NCI-H1105 (cell line): ENCODE results near the gene FOXL1.

Experiments used
- DNase-seq: peaks from one replicate; lab custom pipeline; 2025; lab: John Stamatoyannopoulos, UW

Gene FOXL1

GRCh38 chr16:86605950-86606349 is 27.6 kb downstream of the FOXL1 start:
- DNase-seq, result no peak

DNA sequence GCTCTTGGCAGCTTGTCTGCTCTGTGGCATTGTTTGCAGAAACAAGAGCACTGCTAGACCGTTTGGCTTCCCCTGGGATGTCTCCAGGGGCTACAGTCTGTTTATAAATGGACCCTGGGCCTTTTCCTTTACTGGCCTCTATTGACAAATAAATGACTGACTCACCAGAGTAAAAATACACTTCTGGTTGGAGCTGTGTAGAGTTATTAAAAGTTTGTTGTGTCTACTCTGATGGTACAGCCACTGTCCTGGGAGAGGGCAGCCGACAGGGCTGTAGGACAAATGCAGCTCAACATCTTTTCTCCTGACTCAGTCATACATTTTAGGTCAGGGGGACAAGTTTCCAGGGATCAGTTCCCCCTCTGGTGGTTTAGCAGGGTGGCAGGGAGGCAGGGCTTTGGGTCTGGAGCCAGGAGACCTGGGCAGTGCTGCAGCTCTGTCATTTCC is 30.0 kb downstream of the FOXL1 start:
- DNase-seq, result no peak

- DNase-seq, result no peak
These were observed 30.8 kb downstream of the FOXL1 start for GRCh38 chr16:86609115-86609514.

GRCh38 chr16:86609661-86610060 is 31.3 kb downstream of the FOXL1 start:
- no peak for DNase-seq

DNA sequence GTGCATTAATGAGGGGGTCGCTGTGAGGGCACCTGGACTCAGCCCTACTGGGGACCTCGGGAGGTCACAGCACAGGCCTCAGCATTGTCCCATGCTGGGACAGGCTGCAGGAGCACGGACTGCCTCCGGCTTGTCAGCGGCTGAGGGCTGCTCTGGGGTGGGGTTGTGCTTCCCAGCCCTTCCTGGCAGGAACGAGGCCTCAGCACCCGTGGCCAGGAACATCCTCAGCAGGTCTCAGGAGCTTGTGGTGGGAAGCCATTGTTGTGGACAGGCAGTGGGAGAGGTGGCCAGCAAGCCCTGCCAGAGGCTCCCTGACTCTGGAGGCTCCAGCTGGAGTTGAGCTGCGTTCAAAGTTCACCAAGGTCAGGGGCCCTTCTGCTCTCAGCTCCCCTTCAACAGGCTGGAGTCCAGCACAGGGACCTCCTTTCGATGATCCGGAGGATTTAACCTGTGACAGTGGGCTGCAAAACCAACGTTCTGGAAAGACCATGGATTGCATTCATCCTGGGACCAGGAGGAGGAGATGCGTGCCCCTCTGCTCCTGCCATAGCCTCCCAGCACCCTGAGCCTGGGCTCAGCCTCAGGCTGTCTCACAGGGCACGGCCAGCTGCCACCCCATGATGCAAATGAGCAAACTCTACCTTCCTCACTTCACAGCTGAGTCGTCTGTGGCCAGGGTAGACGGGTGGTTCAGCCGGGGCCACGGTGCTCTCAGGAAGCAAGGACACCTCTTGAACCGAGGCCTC is 32.6 kb downstream of the FOXL1 start:
- DNase-seq, result no peak

- DNase-seq, result no peak
These were observed 33.1 kb downstream of the FOXL1 start for GRCh38 chr16:86611525-86611855.

DNA sequence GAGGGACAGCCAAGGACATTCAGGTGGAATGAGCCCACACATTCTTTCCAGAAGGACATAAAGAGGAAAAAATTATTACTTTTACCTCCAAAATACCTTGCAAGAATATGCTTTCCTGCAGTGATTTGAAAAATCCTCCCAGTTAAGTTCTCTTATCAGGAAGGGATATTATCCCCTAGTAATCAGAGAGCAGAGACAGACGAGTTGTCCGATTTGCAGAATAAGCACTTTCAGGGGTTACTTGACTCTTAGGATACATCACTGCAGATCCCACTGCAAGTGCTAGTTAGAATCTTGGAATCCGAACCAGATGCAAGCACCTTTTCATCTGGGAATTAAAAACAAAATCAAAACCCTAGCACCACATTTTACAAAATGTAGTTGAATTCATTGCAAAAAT is 33.6 kb downstream of the FOXL1 start:
- no peak for DNase-seq

GRCh38 chr16:86614699-86615098 is 36.4 kb downstream of the FOXL1 start:
- DNase-seq, result no peak

GRCh38 chr16:86616906-86617305 is 38.6 kb downstream of the FOXL1 start:
- DNase-seq, result no peak

DNA sequence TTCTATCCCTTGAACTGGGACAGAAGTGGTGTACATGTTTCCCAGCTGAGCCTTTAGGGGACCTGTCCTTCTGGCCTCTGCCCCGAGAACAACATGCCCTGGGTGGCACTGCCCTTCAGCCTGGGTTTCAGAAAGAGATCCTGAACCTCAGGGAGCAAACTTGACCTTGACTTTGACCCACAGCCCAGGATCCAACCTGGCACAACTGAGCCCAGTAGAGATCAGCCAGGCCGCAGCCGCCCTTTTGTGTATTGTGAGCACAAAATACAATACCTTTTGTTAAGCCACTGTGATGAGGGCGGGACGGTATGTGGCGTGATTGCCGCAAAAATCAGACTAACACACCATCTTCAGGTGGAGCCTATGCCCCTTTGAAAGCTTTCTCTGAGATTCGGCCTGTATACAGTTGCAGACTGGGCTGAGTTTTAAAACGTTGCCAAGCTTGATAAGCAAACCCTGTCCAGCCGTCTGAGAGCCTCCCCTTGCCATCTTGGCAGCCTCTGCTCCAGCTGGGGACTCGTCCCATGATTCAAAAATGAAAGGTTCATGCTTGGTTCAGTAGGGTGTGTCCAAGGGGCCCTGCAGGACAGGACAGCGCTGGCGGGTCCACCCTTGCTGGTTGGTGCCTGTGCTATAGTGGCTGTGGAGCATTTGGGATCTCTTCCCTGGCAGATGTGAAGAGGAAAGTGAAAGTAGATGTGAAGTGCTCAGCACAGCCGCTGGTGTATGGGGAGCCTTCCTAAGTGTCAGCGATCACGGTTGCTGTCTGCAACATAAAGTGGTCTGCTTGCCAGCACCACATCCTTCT is 40.3 kb downstream of the FOXL1 start:
- DNase-seq, result no peak

GRCh38 chr16:86619239-86619794 is 41.0 kb downstream of the FOXL1 start:
- peak; percentile 63 for DNase-seq

- DNase-seq, result no peak
These were observed 41.8 kb downstream of the FOXL1 start for GRCh38 chr16:86620184-86620583.

GRCh38 chr16:86621966-86622365 is 43.6 kb downstream of the FOXL1 start:
- DNase-seq, result no peak

- no peak for DNase-seq
These were observed 44.6 kb downstream of the FOXL1 start for GRCh38 chr16:86622700-86623615.

GRCh38 chr16:86625029-86625428 is 46.7 kb downstream of the FOXL1 start:
- no peak for DNase-seq

DNA sequence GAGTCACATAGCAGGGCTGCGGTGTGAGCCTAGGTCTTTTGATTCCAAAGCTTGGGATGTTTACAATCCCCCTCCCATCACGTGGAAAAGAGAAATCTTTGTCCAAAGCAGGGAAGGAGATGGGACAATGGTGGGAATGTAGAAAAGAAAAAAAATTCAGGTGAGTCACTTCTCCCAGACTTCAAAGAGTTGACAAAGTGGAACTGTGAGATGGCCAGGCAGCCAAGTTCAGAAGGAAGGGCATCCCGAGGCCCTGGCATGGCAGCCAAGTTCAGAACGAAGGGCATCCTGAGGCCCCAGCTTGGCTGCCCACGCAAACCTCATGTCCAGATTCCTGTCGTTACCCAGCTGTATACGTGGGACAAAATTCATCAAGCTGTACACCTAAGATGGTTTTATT is 47.5 kb downstream of the FOXL1 start:
- no peak for DNase-seq

DNA sequence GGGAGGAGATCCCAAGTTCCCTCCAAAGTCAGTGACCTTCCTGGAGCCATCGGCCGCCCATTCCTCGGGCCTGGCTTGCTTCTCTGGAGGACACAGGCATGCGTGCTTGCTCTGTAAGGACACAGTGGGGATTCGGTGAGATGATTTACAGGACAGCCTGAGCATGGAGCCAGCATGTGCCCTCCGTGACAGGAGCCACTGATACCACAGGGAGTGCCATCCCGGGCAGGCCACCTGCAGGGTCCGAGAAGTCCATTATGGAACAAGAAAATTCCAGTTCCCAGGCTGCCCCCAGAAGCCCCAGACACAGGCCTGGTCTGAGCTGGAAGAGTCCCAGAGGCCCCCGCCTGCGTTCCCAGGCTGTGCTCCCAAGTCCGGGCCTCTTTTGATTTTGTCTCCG is 47.9 kb downstream of the FOXL1 start:
- DNase-seq, result no peak

DNA sequence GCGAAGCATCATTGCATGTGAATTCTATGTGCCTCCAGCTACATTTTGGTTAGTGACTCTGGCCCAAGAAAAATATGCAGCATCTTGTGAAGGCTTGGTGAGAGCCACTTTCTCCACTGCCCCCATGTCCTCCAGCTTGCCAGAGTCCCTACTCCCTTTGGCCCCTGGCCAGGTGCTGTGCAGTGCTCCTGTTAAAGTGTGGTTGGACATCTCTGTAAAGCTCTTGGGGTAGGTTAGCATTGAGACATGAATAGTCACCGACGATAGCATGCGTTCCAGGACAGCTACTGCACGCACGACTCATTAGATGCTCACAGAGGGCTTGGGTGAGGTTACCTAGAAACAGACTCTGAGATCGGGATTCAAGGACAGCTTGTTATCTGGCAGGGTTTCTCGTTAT is 48.6 kb downstream of the FOXL1 start:
- no peak for DNase-seq

DNA sequence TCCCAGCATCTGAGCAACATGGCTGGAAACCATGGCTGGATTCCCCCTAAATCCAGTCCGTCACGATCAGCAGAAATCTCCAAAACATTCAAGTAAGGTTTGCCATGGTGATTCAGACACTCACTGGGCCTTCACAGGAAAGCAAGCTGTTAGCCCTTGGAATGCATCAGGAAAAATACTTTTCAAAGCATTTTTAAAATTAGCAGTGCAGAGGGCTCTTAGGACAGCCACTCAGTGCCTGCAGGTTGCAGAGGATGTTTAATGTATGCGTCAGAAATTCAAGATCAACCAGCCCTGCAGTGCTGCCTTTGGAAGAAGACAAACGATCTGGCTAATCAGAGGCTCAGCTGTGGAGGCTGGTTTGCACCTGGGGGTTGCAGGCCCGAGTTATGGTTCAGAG is 50.3 kb downstream of the FOXL1 start:
- DNase-seq, result no peak

DNA sequence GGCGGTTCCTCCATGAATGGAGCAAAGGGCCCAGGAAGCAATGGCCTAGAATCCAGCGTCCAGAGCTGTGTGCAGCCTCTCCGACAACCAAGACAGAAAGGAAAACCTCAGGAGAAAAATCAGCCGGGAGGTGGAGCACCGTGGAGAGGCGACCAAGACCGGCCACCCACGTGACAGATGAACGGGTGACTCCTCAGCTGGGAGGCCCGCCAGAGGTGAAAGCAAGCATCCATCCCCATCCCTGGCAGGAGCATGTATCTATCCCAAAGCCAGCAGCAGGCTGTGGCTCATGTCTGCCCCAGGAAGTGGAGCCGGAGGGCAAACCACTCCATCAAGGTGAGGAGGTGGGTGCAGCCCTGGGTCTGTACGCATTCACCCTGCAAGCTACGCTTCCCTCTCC is 52.1 kb downstream of the FOXL1 start:
- no peak for DNase-seq

- no peak for DNase-seq
These were observed 53.1 kb downstream of the FOXL1 start for GRCh38 chr16:86631444-86631843.
